HG03139 (cell line): ENCODE data around the gene C3orf70.
A peak's percentile ranks its signal among the peaks of the same experiment; 100 is the strongest.

Experiments used
- ATAC-seq: cut with Tn5 transposase; IDR thresholded peaks from one replicate; pipeline ENCODE4 v1.9.1; 2021; ENCODE audit not compliant: unreplicated experiment

Gene C3orf70

GRCh38 chr3:185152410-185153170 lies at the start of gene C3orf70:
Gene C3orf70, minus strand, starts transcription at chr3:185153060. Its CDS starts 237 bp downstream, at chr3:185152823.
- ATAC-seq = no peak

GRCh38 chr3:185200639-185201038 lies 47.8 kb upstream of the C3orf70 start:
- ATAC-seq = no peak

- no peak for ATAC-seq
Measured at GRCh38 chr3:185199671-185200070, 46.8 kb upstream of the C3orf70 start.

GRCh38 chr3:185199206-185199605 lies 46.3 kb upstream of the C3orf70 start:
- ATAC-seq = no peak

GRCh38 chr3:185197068-185197467 lies 44.2 kb upstream of the C3orf70 start:
- ATAC-seq = no peak

GRCh38 chr3:185195652-185196051 lies 42.8 kb upstream of the C3orf70 start:
- no peak for ATAC-seq

- no peak for ATAC-seq
Measured at GRCh38 chr3:185188816-185189215, 36.0 kb upstream of the C3orf70 start.

- ATAC-seq = no peak
Measured at GRCh38 chr3:185187391-185187790, 34.5 kb upstream of the C3orf70 start.

- ATAC-seq = no peak
Measured at GRCh38 chr3:185176750-185177359, 24.0 kb upstream of the C3orf70 start.

GRCh38 chr3:185175370-185175987 lies 22.6 kb upstream of the C3orf70 start:
- ATAC-seq = peak; percentile 68

GRCh38 chr3:185172086-185173049 lies 19.5 kb upstream of the C3orf70 start:
- ATAC-seq = no peak

- no peak for ATAC-seq
Measured at GRCh38 chr3:185164428-185165217, 11.8 kb upstream of the C3orf70 start.

- ATAC-seq = no peak
Measured at GRCh38 chr3:185162634-185163033, 9.8 kb upstream of the C3orf70 start.

- no peak for ATAC-seq
Measured at GRCh38 chr3:185161761-185162160, 8.9 kb upstream of the C3orf70 start.

- ATAC-seq = no peak
Measured at GRCh38 chr3:185157347-185157746, 4.5 kb upstream of the C3orf70 start.

GRCh38 chr3:185155678-185156077 lies 2.8 kb upstream of the C3orf70 start:
- no peak for ATAC-seq

GRCh38 chr3:185153861-185154629 lies 1.2 kb upstream of the C3orf70 start:
- no peak for ATAC-seq

GRCh38 chr3:185153171-185153771 lies 411 bp upstream of the C3orf70 start:
- ATAC-seq = no peak

GRCh38 chr3:185151964-185152409 lies 873 bp downstream of the C3orf70 start:
- no peak for ATAC-seq
